Measurements from ENCODE around the gene STUM. TPM values are rescaled to one million over a fixed set of nuclear protein-coding genes. Genes with fewer than 3 reads are reported as not detected.

STUM gene
- total RNA-seq, 6 donors from 2014 or later, result under 0.01 to 0.98 (median 0.20) TPM; not detected in 1

- TF ChIP-seq CTCF (IDR thresholded peaks at IDR 0.05) (no peak), POLR2AphosphoS5 (IDR thresholded peaks at IDR 0.05) (no peak), EP300 (IDR thresholded peaks at IDR 0.05) (no peak), POLR2A (IDR thresholded peaks at IDR 0.05) (no peak)
- Histone ChIP-seq H3K4me3 (no peak overlapping the region), H3K9me3 (no peaks in the 10 kb centered on the region), H3K27ac (no peak overlapping the region), H3K27me3 (no peaks in the 10 kb centered on the region), H3K4me1 (no peaks in the 10 kb centered on the region), H3K36me3 (no peaks in the 10 kb centered on the region)
- whole genome bisulfite sequencing, 2 donors, result 84 to 93% methylated on average over 16 of the region's 16 CpGs
- no peak for DNase-seq
- no peak for ATAC-seq (ENCODE audit: low FRiP score in 2 of 2)
Measured at GRCh38 chr1:226586650-226587422, 38.3 kb downstream of the STUM start.

GRCh38 chr1:226588484-226588883 is 39.9 kb downstream of the STUM start:
- ATAC-seq (ENCODE audit: low FRiP score in 2 of 2), result no peak

GRCh38 chr1:226589008-226589733 is 40.6 kb downstream of the STUM start:
- Histone ChIP-seq H3K27ac (no peak overlapping the region), H3K4me1 (no peaks in the 10 kb centered on the region), H3K27me3 (no peaks in the 10 kb centered on the region), H3K4me3 (no peak overlapping the region), H3K36me3 (no peaks in the 10 kb centered on the region), H3K9me3 (no peaks in the 10 kb centered on the region)
- 72 to 100% methylated on average over 1 to 11 of the region's 11 CpGs for WGBS, 2 donors
- DNase-seq (no peak), ATAC-seq (ENCODE audit: low FRiP score in 2 of 2) (no peak)
- TF ChIP-seq POLR2AphosphoS5 (IDR thresholded peaks at IDR 0.05), result no peak
- TF ChIP-seq EP300 (IDR thresholded peaks at IDR 0.05), result no peak
- TF ChIP-seq POLR2A (IDR thresholded peaks at IDR 0.05), result no peak
- no peak for TF ChIP-seq CTCF (IDR thresholded peaks at IDR 0.05)

More at GRCh38 chr1:226588484-226588883, 39.9 kb downstream of the STUM start:
- Histone ChIP-seq H3K27ac (no peak overlapping the region), H3K9me3 (no peaks in the 10 kb centered on the region), H3K36me3 (no peaks in the 10 kb centered on the region), H3K27me3 (no peaks in the 10 kb centered on the region), H3K4me3 (no peak overlapping the region), H3K4me1 (no peaks in the 10 kb centered on the region)
- TF ChIP-seq EP300 (IDR thresholded peaks at IDR 0.05) (no peak), CTCF (IDR thresholded peaks at IDR 0.05) (no peak), POLR2A (IDR thresholded peaks at IDR 0.05) (no peak), POLR2AphosphoS5 (IDR thresholded peaks at IDR 0.05) (no peak)
- DNase-seq, result no peak
- WGBS, 2 donors, result 75 to 80% methylated on average over 2 of the region's 2 CpGs

- Histone ChIP-seq H3K4me1 (no peaks in the 10 kb centered on the region), H3K27me3 (no peaks in the 10 kb centered on the region), H3K4me3 (no peak overlapping the region), H3K27ac (no peak overlapping the region), H3K36me3 (no peaks in the 10 kb centered on the region), H3K9me3 (peaks cover 0 to 2% (median 0%) of the 10 kb centered on the region in 4 donors)
- no peak for DNase-seq
- ATAC-seq (ENCODE audit: low FRiP score in 2 of 2), result no peak
- no peak for TF ChIP-seq EP300 (IDR thresholded peaks at IDR 0.05)
- no peak for TF ChIP-seq POLR2AphosphoS5 (IDR thresholded peaks at IDR 0.05)
- TF ChIP-seq POLR2A (IDR thresholded peaks at IDR 0.05), result no peak
- TF ChIP-seq CTCF (IDR thresholded peaks at IDR 0.05), result no peak
- WGBS, 2 donors, result 88 to 93% methylated on average over 7 of the region's 7 CpGs
Measured at GRCh38 chr1:226590614-226591013, 42.0 kb downstream of the STUM start.

Measured in upper lobe of left lung (tissue), 6 donors.